SK-N-SH (cell line): ENCODE measurements around the gene APBA2.

Source experiments
- CTCF ChIP-seq: fragments of 200-600 bp; sonication (generic); IDR thresholded peaks from 2 replicates; pipeline ENCODE4 v1.6.1; 2017; ENCODE audit warnings: antibody characterized with exemption, mild to moderate bottlenecking, moderate library complexity
- EZH2phosphoT487 ChIP-seq: fragments of 200-600 bp; sonication (generic); IDR thresholded peaks from 2 replicates; pipeline ENCODE4 v1.6.1; 2017; ENCODE audit warnings: low read depth, mixed run types, mild to moderate bottlenecking, antibody characterized with exemption, moderate library complexity, borderline replicate concordance
- FOXJ3 ChIP-seq: sonication (generic); formaldehyde crosslinking; IDR thresholded peaks from 2 replicates; pipeline ENCODE4 v1.5.1; 2020; ENCODE audit warnings: mild to moderate bottlenecking, missing genetic modification reagents
- FOXM1 ChIP-seq: IDR thresholded peaks from 2 replicates; pipeline ENCODE4 v1.4.0; 2012; ENCODE audit warnings: low read depth, mild to moderate bottlenecking
- MAX ChIP-seq: IDR thresholded peaks from 2 replicates; pipeline ENCODE4 v1.4.0; 2012; ENCODE audit warnings: low read depth
- NFIC ChIP-seq: IDR thresholded peaks from 2 replicates; pipeline ENCODE4 v1.4.0; 2012; ENCODE audit warnings: borderline replicate concordance
- PBX3 ChIP-seq: IDR thresholded peaks from 2 replicates; pipeline ENCODE4; 2012
- RAD21 ChIP-seq: IDR thresholded peaks from 2 replicates; pipeline ENCODE4 v1.6.1; 2012; ENCODE audit warnings: mild to moderate bottlenecking, low read length
- SIN3A ChIP-seq: IDR thresholded peaks from 2 replicates; pipeline ENCODE4 v1.6.1; 2012; ENCODE audit warnings: low read depth, mild to moderate bottlenecking, low read length, moderate library complexity, borderline replicate concordance
- SMC3 ChIP-seq: IDR thresholded peaks from 2 replicates; pipeline ENCODE4 v1.6.1; 2012; ENCODE audit warnings: low read depth, low read length, improper control_type of control experiment
- TAF1 ChIP-seq: IDR thresholded peaks from 2 replicates; pipeline ENCODE4 v1.6.1; 2012; ENCODE audit warnings: low read depth, mild to moderate bottlenecking, low read length, moderate library complexity, borderline replicate concordance
- YY1 ChIP-seq: IDR thresholded peaks from 2 replicates; pipeline ENCODE4 v1.4.0; 2012; ENCODE audit warnings: low read depth, mild to moderate bottlenecking
- ZBTB33 ChIP-seq: IDR thresholded peaks from 2 replicates; pipeline ENCODE4 v1.4.0; 2012; ENCODE audit warnings: low read depth, borderline replicate concordance

- no peak for TF ChIP-seq YY1
- TF ChIP-seq CTCF = no peak
- TF ChIP-seq SIN3A = no peak
- no peak for TF ChIP-seq RAD21
- TF ChIP-seq FOXM1 = no peak
- TF ChIP-seq NFIC = no peak
- no peak for TF ChIP-seq ZBTB33
- TF ChIP-seq FOXJ3 (CRISPR knock-in tag) = no peak
- TF ChIP-seq PBX3 = no peak
- TF ChIP-seq MAX = no peak
- no peak for TF ChIP-seq EZH2phosphoT487
- TF ChIP-seq TAF1 = no peak
- no peak for TF ChIP-seq SMC3
These were observed 240.4 kb downstream of the APBA2 start for GRCh38 chr15:29126208-29126536.
